Measurements from ENCODE around the gene METTL18. TPM values are rescaled to one million over a fixed set of nuclear protein-coding genes. Genes with fewer than 3 reads are reported as not detected.

The METTL18 gene
- total and polyA plus RNA-seq, 2 of the 13 experiments (the other 11 are each of a cell fraction or from before 2014, with no cell fraction given), result 2.7 to 6.7 TPM

DNA sequence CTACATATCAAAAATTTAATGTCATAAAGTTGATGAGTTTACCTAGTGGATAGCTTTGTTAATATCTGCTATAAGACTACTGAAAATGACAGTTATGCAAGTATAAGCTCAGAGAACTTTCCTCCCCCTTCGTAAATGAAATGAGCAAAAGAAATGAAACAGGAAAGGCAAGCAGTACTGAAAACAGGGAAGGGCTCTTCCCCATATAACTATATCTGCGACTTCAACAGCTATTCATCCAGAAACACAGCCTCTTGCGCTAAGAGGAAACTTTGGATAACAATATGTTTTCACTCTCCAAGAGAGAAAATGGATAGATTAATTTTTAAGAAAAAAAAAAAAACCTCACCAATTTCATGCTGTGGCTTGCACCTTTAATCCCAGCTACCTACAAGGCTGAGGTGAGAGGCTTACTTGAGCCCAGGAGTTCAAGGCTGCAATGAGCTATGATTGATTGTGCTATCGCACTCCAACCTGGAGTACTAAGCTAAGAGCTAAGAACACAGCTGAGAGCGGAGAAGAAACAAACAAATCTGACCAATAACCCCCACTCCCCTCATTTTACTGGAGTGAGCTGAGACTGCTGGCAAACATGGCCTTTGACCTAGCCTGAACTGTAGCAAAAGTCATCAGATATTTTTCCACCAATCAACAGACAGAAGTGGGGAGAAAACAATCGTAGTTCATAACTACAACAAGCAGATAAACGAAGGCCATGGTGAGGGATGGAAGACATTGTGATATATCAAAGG is 29.0 kb downstream of the METTL18 start (continued):
- 0 out of 2 replicates have a peak, but pooled peaks have one; percentile 39 for TF ChIP-seq ZNF280D (CRISPR knock-in tag; IDR thresholded peaks at IDR 0.05)
- TF ChIP-seq RAD51 (IDR thresholded peaks at IDR 0.05; ENCODE audit: borderline replicate concordance), result no peak
- TF ChIP-seq ZNF790 (CRISPR knock-in tag; IDR thresholded peaks at IDR 0.05; ENCODE audit: borderline replicate concordance), result no peak
- TF ChIP-seq ZMYM4 (CRISPR knock-in tag; IDR thresholded peaks at IDR 0.05), result peak; percentile 92
- TF ChIP-seq MIXL1 (CRISPR knock-in tag; IDR thresholded peaks at IDR 0.05), result no peak
- TF ChIP-seq, protein P1, sequence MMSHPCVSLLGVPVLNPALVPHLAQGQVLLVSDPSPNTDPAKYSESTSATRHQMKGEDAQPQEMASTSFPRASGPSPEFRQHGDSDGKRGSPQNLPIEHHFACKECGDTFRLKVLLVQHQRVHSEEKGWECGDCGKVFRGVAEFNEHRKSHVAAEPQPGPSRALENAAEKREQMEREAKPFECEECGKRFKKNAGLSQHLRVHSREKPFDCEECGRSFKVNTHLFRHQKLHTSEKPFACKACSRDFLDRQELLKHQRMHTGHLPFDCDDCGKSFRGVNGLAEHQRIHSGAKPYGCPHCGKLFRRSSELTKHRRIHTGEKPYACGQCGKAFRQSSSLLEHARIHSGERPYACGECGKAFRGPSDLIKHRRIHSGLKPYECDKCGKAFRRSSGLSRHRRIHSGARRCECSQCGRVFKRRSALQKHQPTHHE (CRISPR knock-in tag; IDR thresholded peaks at IDR 0.05; ENCODE audit: borderline replicate concordance), result no peak
- no peak for TF ChIP-seq KDM5A (IDR thresholded peaks at IDR 0.05; ENCODE audit: borderline replicate concordance, low read length)
- no peak for TF ChIP-seq ATAD3A (CRISPR knock-in tag; IDR thresholded peaks at IDR 0.05)
- TF ChIP-seq KAT8 (CRISPR knock-in tag; IDR thresholded peaks at IDR 0.05), result peak; percentile 33; the same call in 1 of the 2 replicates
- no peak for TF ChIP-seq NFE2 (CRISPR knock-in tag; IDR thresholded peaks at IDR 0.05)
- no peak for TF ChIP-seq XRCC5 (optimal IDR thresholded peaks at IDR 0.05; ENCODE audit: low read length)
- no peak for TF ChIP-seq MTA3 (CRISPR knock-in tag; IDR thresholded peaks at IDR 0.05)
- no peak for TF ChIP-seq ZFP36L1 (CRISPR knock-in tag; IDR thresholded peaks at IDR 0.05)
- TF ChIP-seq THAP11 (CRISPR knock-in tag; IDR thresholded peaks at IDR 0.05), result 0 out of 2 replicates have a peak, but pooled peaks have one; percentile 14
- peak; percentile 74 for TF ChIP-seq NCOA2 (CRISPR knock-in tag; IDR thresholded peaks at IDR 0.05)
- no peak for TF ChIP-seq FOSL2 (CRISPR knock-in tag; IDR thresholded peaks at IDR 0.05)
- peak; percentile 64; the same call in 1 of the 2 replicates for TF ChIP-seq HMG20B (CRISPR knock-in tag; conservative IDR thresholded peaks at IDR 0.05)
- TF ChIP-seq SRSF9 (IDR thresholded peaks at IDR 0.05; ENCODE audit: borderline replicate concordance, insufficient read depth, low read depth, low read length, poor library complexity, severe bottlenecking), result no peak
- TF ChIP-seq ZNF639 (CRISPR knock-in tag; conservative IDR thresholded peaks at IDR 0.05), result no peak
- TF ChIP-seq FOXJ3 (CRISPR knock-in tag; IDR thresholded peaks at IDR 0.05; ENCODE audit: borderline replicate concordance), result no peak; the same call in 1 of the 2 replicates
- TF ChIP-seq NPAS2 (CRISPR knock-in tag; IDR thresholded peaks at IDR 0.05; ENCODE audit: borderline replicate concordance), result no peak
- peak; percentile 83 for TF ChIP-seq HNF4A (CRISPR knock-in tag; IDR thresholded peaks at IDR 0.05)
- TF ChIP-seq RORA (CRISPR knock-in tag; IDR thresholded peaks at IDR 0.05), result no peak
- TF ChIP-seq RXRB (CRISPR knock-in tag; IDR thresholded peaks at IDR 0.05; ENCODE audit: borderline replicate concordance), result peak; percentile 45; the same call in 1 of the 2 replicates
- no peak for TF ChIP-seq NFE2L1 (CRISPR knock-in tag; IDR thresholded peaks at IDR 0.05; ENCODE audit: borderline replicate concordance)
- 0 out of 2 replicates have a peak, but pooled peaks have one; percentile 14 for TF ChIP-seq DRAP1 (CRISPR knock-in tag; IDR thresholded peaks at IDR 0.05)
